ENCODE results near the gene CAMK4. TPM values are rescaled to one million over a fixed set of nuclear protein-coding genes. Genes with fewer than 3 reads are reported as not detected.

The CAMK4 gene
- total RNA-seq, 1 experiment from 2014 or later, result 10.6 TPM

GRCh38 chr5:111236995-111237394, 12.8 kb downstream of the CAMK4 start:
- H3K4me3 Mint-ChIP-seq, result no peak overlapping the region

GRCh38 chr5:111237470-111237869, 13.3 kb downstream of the CAMK4 start:
- Mint-ChIP-seq H3K27ac (no peak overlapping the region), H3K27me3 (ENCODE audit: low read depth) (no peaks in the 10 kb centered on the region), H3K36me3 (no peaks in the 10 kb centered on the region), H3K4me3 (no peak overlapping the region), H3K9me3 (no peaks in the 10 kb centered on the region), H3K4me1 (peaks cover 1% of the 10 kb centered on the region)
- ATAC-seq (no peak), DNase-seq (ENCODE audit: low spot score) (no peak)
- ChIA-PET POLR2A (no interaction called here), CTCF (interaction anchor here (1.5 kb wide), 1 partner anchor 41 kb away, joined by 4 read pairs; no protein-coding TSS in a partner anchor)
- TF ChIP-seq IRF1 (CRISPR knock-in tag; IDR thresholded peaks at IDR 0.05), result no peak
- no peak for TF ChIP-seq AR (CRISPR knock-in tag; IDR thresholded peaks at IDR 0.05)
- TF ChIP-seq ZNF232 (CRISPR knock-in tag; IDR thresholded peaks at IDR 0.05), result no peak
- no peak for TF ChIP-seq ZBTB21 (CRISPR knock-in tag; IDR thresholded peaks at IDR 0.05; ENCODE audit: borderline replicate concordance)
- TF ChIP-seq ATF6 (CRISPR knock-in tag; IDR thresholded peaks at IDR 0.05), result no peak
- TF ChIP-seq ATF2 (CRISPR knock-in tag; IDR thresholded peaks at IDR 0.05; ENCODE audit: borderline replicate concordance, low read depth), result no peak

More at GRCh38 chr5:111236995-111237394, 12.8 kb downstream of the CAMK4 start:
- Mint-ChIP-seq H3K9me3 (no peaks in the 10 kb centered on the region), H3K36me3 (no peaks in the 10 kb centered on the region), H3K4me1 (no peaks in the 10 kb centered on the region), H3K27ac (no peak overlapping the region), H3K27me3 (ENCODE audit: low read depth) (no peaks in the 10 kb centered on the region)
- no peak for ATAC-seq
- ChIA-PET POLR2A (no interaction called here), CTCF (interaction anchor here (1.5 kb wide), 1 partner anchor 42 kb away, joined by 4 read pairs; no protein-coding TSS in a partner anchor)
- DNase-seq (ENCODE audit: low spot score), result no peak
- TF ChIP-seq ZNF263 (CRISPR knock-in tag; IDR thresholded peaks at IDR 0.05; ENCODE audit: low read depth) (no peak), NR1H2 (CRISPR knock-in tag; IDR thresholded peaks at IDR 0.05) (no peak), ATF2 (CRISPR knock-in tag; IDR thresholded peaks at IDR 0.05; ENCODE audit: borderline replicate concordance, low read depth) (no peak), MXD4 (CRISPR knock-in tag; IDR thresholded peaks at IDR 0.05; ENCODE audit: borderline replicate concordance) (no peak), ATF3 (CRISPR knock-in tag; conservative IDR thresholded peaks at IDR 0.05) (no peak), STAT6 (CRISPR knock-in tag; conservative IDR thresholded peaks at IDR 0.05; ENCODE audit: low read depth) (no peak), ZNF416 (CRISPR knock-in tag; IDR thresholded peaks at IDR 0.05) (no peak), TEAD1 (CRISPR knock-in tag; IDR thresholded peaks at IDR 0.05) (no peak), ATF1 (CRISPR knock-in tag; IDR thresholded peaks at IDR 0.05) (no peak), ESRRA (CRISPR knock-in tag; IDR thresholded peaks at IDR 0.05; ENCODE audit: borderline replicate concordance) (no peak), ZNF425 (CRISPR knock-in tag; conservative IDR thresholded peaks at IDR 0.05) (no peak)
